Tibial artery (tissue), 4 donors: Measurements from ENCODE around the gene ANKRD40.
A peak's percentile ranks its signal among the peaks of the same experiment; 100 is the strongest.
"Not testable (repeated sequence)": the region's sequence is repeated elsewhere in the genome, so short reads cannot be mapped to it uniquely, and the experiment has no call there.

Experiments used
- DNase-seq, 2 donors: peaks; one replicate each; pipeline ENCODE4 v3.0.0-alpha.2; 2019
- H3K27ac ChIP-seq, 2 donors: fragments of 200-600 bp; sonication (generic) in 1 of 2; 1 replicate in 1 of 2; 2 replicates in 1 of 2; pipeline ENCODE4 v1.5.1; 2018 to 2019; ENCODE audit warnings: mild to moderate bottlenecking in 1 of 2
- H3K27me3 ChIP-seq, 2 donors: fragments of 200-600 bp; sonication (generic) in 1 of 2; one replicate each; pipeline versions ENCODE4 v1.5.1 to v1.6.0; 2016 to 2019
- H3K36me3 ChIP-seq, 3 donors: fragments of 200-600 bp; sonication (generic) in 2 of 3; one replicate each; pipeline ENCODE4 v1.5.1; 2016 to 2019; ENCODE audit warnings: mild to moderate bottlenecking in 2 of 3
- H3K4me1 ChIP-seq, 4 donors: fragments of 200-600 bp; sonication (generic) in 2 of 4; 1 replicate in 3 of 4; 2 replicates in 1 of 4; pipeline ENCODE4 v1.5.1; 2016 to 2019
- H3K4me3 ChIP-seq, 2 donors: fragments of 200-600 bp; sonication (generic) in 1 of 2; 1 replicate in 1 of 2; 2 replicates in 1 of 2; pipeline ENCODE4 v1.5.1; 2018 to 2019; ENCODE audit warnings: mild to moderate bottlenecking in 2 of 2
- H3K9me3 ChIP-seq, 3 donors: fragments of 200-600 bp; sonication (generic) in 1 of 3; one replicate each; pipeline ENCODE4 v1.5.1; 2016 to 2019
- CTCF ChIP-seq, 2 experiments: fragments of 200-600 bp in 1 of 2; fragments of 450-650 bp in 1 of 2; IDR thresholded peaks; one replicate each; pipeline ENCODE4 v1.5.1; 2017 to 2019; ENCODE audit warnings: antibody characterized with exemption in 2 of 2, mild to moderate bottlenecking in 1 of 2, moderate library complexity in 1 of 2
- intact Hi-C: fragments of 100-400 bp; cut with DNase I; formaldehyde crosslinking; loops from one replicate; pipeline ENCODE4 v1.15.0; 2023; ENCODE audit warnings: low total_unique reads

ANKRD40 gene

GRCh38 chr17:50719144-50719923, 11.6 kb upstream of the ANKRD40 start, which contains the start of gene LUC7L3:
LUC7L3 (plus strand) TSS chr17:50719603; CDS start chr17:50719733, 130 bp downstream.
- intact Hi-C loops: no loop called here
- peak in 1 of 2 experiments; percentile 19 for TF ChIP-seq CTCF (IDR thresholded peaks at IDR 0.05)
- H3K4me1 ChIP-seq: peaks cover 0 to 42% (median 31%) of the 10 kb centered on the region in 4 donors

GRCh38 chr17:50715471-50715870, 7.8 kb upstream of the ANKRD40 start:
- intact Hi-C loops: no loop called here
- no peaks in the 10 kb centered on the region for H3K9me3 ChIP-seq
- peaks cover 0 to 8% (median 3%) of the 10 kb centered on the region in 4 donors for H3K4me1 ChIP-seq
- no peaks in the 10 kb centered on the region for H3K27me3 ChIP-seq
- H3K36me3 ChIP-seq: no peaks in the 10 kb centered on the region
- no peak overlapping the region for H3K4me3 ChIP-seq
- no peak for TF ChIP-seq CTCF (IDR thresholded peaks at IDR 0.05)
- no peak for DNase-seq
- no peak overlapping the region for H3K27ac ChIP-seq

More at GRCh38 chr17:50719144-50719923, 11.6 kb upstream of the ANKRD40 start, which contains the start of gene LUC7L3:
- no peaks in the 10 kb centered on the region for H3K36me3 ChIP-seq
- no peaks in the 10 kb centered on the region for H3K9me3 ChIP-seq
- no peaks in the 10 kb centered on the region for H3K27me3 ChIP-seq
- DNase-seq: peak; percentile 91 to 96
- H3K27ac ChIP-seq: peak within 1 kb of the TSS; percentile 87 to 97
- H3K4me3 ChIP-seq: peak within 1 kb of the TSS; percentile 61 to 88

- no peak for TF ChIP-seq CTCF (IDR thresholded peaks at IDR 0.05)
- Histone ChIP-seq H3K36me3 (no peaks in the 10 kb centered on the region), H3K27me3 (no peaks in the 10 kb centered on the region), H3K4me1 (peaks cover 0 to 23% (median 16%) of the 10 kb centered on the region in 4 donors), H3K27ac (no peak overlapping the region), H3K9me3 (no peaks in the 10 kb centered on the region), H3K4me3 (no peak overlapping the region)
- intact Hi-C loops: no loop called here
- no peak for DNase-seq
These were observed 4.9 kb upstream of the ANKRD40 start for GRCh38 chr17:50712641-50713040.

- Histone ChIP-seq H3K4me3 (no peak overlapping the region), H3K36me3 (peaks cover 0 to 1% (median 0%) of the 10 kb centered on the region in 3 donors), H3K4me1 (peaks cover 0 to 36% (median 23%) of the 10 kb centered on the region in 4 donors), H3K9me3 (no peaks in the 10 kb centered on the region), H3K27me3 (no peaks in the 10 kb centered on the region), H3K27ac (peak overlapping the region in 1 of 2 donors; percentile 96)
- no peak for DNase-seq
- TF ChIP-seq CTCF (IDR thresholded peaks at IDR 0.05): no peak
- intact Hi-C loops: no loop called here
These were observed 2.9 kb upstream of the ANKRD40 start for GRCh38 chr17:50710650-50711049.

- Histone ChIP-seq H3K4me3 (no peak overlapping the region), H3K4me1 (peaks cover 0 to 43% (median 25%) of the 10 kb centered on the region in 4 donors), H3K9me3 (no peaks in the 10 kb centered on the region), H3K27ac (peak overlapping the region; percentile 96 to 97), H3K27me3 (no peaks in the 10 kb centered on the region), H3K36me3 (peaks cover 0 to 7% (median 0%) of the 10 kb centered on the region in 3 donors)
- intact Hi-C loops: no loop called here
- DNase-seq: no peak
- TF ChIP-seq CTCF (IDR thresholded peaks at IDR 0.05): no peak
These were observed 2.3 kb upstream of the ANKRD40 start for GRCh38 chr17:50710025-50710424.

GRCh38 chr17:50709053-50709452, 1.3 kb upstream of the ANKRD40 start:
- not testable (repeated sequence) for DNase-seq

More at GRCh38 chr17:50709053-50709452, 1.3 kb upstream of the ANKRD40 start:
- H3K27me3 ChIP-seq, H3K36me3 ChIP-seq, H3K9me3 ChIP-seq, intact Hi-C loops, H3K4me3 ChIP-seq: not testable (repeated sequence)
- Histone ChIP-seq H3K27ac (peak overlapping the region; percentile 96 to 97), H3K4me1 (peaks cover 0 to 48% (median 28%) of the 10 kb centered on the region in 4 donors)
